Stimulated activated CD8-positive, alpha-beta memory T cell treated with anti-CD3 and anti-CD28 coated beads, Interleukin-2, amount 100 ng/mL, for 48 hours (primary cell): ENCODE results near the gene HDDC3.
"Not testable (repeated sequence)": the region's sequence is repeated elsewhere in the genome, so short reads cannot be mapped to it uniquely, and the experiment has no call there.

ENCODE experiments used
- DNase-seq, 2 donors: peaks; one replicate each; pipeline ENCODE4 v3.0.0-alpha.2; 2020; ENCODE audit warnings: low read depth in 2 of 2

HDDC3 gene

GRCh38 chr15:90930861-90931574 is 1.3 kb downstream of the HDDC3 start:
- DNase-seq: no peak

DNA sequence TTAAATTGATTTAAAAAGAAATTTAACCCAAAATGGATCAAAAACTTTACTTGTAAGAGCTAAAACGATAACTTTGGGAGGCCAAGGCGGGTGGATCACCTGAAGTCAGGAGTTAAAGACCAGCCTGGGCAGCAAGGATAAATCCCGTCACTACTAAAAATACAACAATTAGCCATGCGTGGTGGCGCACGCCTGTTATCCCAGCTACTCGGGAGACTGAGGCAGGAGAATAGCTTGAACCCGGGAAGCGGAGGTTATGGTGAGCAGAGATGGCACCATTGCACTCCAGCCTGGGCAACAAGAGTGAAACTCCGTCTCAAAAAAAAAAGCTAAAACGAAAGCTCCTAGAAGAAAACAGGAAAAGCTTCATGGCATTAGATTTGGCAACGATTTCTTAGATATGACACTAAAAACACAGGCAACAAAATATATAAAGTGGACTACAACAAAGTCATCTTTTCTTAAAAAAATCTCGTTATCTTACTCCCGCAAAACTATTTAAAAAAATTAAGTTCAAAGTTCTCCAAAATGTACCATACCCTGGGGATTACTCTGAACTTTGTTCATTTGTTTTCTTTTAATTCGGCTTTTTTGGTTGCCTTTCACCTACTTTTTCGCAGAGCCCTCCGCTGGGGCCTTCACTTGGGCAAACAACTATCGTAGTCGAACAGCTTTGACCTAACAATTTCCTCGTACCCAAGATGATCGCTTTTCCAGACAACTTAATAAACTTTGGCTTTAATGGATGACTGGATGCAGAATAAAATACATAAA is 2.9 kb downstream of the HDDC3 start:
- DNase-seq: no peak

DNA sequence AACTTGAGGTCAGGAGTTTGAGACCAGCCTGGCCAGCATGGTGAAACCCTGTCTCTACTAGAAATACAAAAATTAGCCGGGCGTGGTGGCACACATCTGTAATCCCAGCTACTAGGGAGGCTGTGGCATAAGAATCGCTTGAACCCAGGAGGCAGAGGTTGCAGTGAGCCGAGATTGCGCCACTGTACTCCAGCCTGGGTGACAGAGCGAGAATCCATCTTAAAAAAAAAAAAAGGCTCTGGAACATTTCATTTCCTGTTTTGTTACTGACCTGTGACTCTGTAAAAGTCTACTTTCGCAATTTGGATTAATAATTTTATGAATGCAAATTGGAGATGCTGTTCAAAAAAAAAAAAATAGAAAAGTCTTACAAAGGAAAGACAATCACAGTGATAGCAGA is 4.2 kb downstream of the HDDC3 start:
- not testable (repeated sequence) for DNase-seq

- not testable (repeated sequence) for DNase-seq
Observed at GRCh38 chr15:90926766-90927165, 5.6 kb downstream of the HDDC3 start.

GRCh38 chr15:90924375-90924774 is 8.0 kb downstream of the HDDC3 start:
- DNase-seq: no peak

DNA sequence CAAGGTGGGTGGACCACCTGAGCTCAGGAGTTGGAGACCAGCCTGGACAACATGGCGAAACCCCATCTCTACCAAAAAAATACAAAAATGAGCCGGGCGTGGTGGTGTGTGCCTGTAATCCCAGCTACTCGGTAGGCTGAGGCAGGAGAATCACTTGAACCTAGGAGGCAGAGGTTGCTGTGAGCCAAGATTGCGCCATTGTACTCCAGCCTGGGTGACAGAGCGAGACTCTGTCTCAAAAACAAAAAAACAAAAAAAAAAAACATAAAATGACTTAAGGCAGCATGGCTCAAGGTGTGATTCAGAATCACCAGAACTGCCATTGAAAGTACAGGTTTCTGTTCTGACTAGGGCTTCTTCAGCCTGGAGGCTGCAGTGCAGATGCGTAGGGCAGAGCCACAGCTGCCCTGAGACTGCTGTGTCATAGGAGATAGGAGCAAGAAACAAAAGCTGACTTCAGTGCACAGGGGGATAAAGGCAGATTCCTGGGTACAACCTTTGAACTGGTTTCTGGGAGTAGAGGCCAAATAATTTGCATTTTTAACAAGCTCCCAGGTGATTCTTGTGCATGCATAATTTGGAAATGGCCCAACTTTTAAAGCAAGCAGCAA is 9.5 kb downstream of the HDDC3 start:
- not testable (repeated sequence) for DNase-seq

GRCh38 chr15:90921887-90922286 is 10.5 kb downstream of the HDDC3 start:
- DNase-seq: no peak

- DNase-seq: no peak
Observed at GRCh38 chr15:90918835-90919234, 13.5 kb downstream of the HDDC3 start.

GRCh38 chr15:90918034-90918788 is 14.1 kb downstream of the HDDC3 start:
- no peak for DNase-seq

DNA sequence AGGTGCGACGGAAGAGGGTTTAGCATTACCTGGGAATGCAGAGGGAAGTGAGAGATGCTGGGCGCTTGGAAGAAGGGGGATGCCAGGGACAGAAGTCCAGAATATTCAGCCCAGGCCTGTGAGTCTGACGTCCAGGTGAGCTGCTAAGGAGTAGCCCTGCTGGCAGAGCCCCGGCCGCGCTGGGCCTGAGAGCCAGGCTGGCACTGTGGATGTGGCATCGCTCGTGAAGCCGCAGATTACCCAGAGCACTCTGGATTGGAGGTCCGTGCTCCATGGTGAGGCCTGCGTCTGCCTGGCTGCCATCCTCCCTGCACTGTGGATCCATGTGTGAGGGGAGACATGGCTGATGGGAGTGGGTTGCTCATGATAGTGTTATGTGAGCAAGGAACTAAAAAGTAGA is 14.8 kb downstream of the HDDC3 start:
- no peak for DNase-seq

DNA sequence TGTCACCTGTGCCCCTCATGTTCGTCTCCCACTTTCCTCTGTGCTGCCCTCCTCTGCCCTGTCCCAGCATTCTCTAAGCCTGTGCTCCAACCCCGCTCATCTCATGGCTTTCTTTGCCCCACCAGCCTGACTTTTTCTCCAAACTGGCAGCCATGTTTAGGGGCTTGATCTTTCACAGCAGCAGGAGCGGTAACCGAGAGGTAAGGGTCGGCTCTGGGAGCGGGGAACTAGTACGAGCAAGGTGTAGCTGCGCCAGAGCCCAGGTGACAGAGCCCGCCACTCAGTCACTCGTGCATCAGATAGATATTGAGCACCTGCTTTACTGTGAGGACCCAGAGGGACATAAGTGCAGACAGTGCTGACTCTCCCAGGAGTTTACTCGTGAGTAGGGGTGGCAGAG is 15.9 kb downstream of the HDDC3 start:
- DNase-seq: no peak

DNA sequence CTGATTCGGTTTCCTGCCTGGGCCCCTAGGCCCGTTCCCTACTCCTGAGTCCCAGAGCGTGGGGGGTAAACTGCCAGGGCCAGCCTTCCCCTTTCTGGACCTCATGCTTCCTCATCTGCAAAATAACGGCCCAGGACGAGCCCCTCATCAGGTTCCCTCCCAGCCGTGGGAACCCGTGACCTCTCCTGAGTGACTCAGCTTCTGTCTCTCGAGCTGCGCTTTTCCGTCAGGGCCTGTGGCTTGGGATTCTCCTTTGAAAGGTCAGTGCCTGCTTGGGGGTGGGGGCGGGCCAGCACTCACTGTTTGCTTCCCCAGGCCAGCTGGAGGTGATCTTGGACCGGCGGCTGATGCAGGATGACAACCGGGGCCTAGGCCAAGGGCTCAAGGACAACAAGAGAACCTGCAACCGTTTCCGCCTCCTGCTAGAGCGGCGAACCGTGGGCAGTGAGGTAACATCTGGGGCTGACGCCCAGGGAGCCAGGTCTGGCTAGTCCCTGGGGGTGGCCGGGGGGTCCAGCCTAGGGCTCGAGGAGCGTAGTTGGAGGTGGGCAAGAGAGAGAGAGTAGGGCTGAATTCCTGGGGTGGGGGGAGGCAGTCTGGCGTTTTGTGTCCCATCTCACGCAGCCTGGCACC is 16.4 kb downstream of the HDDC3 start:
- no peak for DNase-seq

- no peak for DNase-seq
Observed at GRCh38 chr15:90915216-90915807, 17.0 kb downstream of the HDDC3 start.

- DNase-seq: no peak
Observed at GRCh38 chr15:90914305-90915080, 17.9 kb downstream of the HDDC3 start.

- DNase-seq: no peak
Observed at GRCh38 chr15:90913398-90913944, 18.9 kb downstream of the HDDC3 start.

GRCh38 chr15:90912770-90913075 is 19.6 kb downstream of the HDDC3 start:
- no peak for DNase-seq

DNA sequence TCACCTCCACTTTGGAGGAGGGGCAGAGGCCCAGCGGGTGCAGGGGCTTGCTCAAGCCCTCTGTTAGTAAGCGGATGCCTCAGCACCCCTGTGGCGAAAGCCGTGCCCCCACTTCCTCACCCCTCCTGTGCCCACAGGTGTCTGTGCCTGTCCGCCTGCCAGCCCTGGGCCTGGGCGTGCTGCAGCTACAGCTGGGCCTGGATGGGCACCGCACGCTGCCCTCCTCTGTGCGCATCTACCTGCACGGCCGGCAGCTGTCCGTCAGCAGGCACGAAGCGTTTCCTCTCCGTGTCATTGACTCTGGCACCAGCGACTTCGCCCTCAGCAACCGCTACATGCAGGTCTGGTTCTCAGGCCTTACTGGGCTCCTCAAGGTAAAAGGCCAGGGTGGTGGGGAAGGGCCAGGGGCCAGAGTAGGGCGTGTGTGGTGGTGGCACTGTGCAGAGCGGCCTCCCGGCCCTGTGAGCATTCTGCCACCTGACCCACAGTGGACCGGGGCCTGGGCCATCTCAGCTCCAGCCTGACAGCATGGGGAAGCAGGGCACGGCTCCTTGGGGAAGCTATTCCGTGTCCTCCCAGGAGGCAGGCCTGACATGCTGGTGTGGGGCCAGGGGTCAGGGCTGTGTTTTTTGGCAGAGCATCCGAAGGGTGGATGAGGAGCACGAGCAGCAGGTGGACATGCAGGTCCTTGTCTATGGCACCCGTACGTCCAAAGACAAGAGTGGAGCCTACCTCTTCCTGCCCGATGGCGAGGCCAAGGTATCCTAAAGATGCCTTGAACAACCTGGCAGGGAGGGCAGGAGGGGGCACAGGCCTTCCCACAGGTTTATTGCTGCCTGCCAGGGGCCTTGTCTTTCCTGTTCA is 20.2 kb downstream of the HDDC3 start:
- DNase-seq: no peak

DNA sequence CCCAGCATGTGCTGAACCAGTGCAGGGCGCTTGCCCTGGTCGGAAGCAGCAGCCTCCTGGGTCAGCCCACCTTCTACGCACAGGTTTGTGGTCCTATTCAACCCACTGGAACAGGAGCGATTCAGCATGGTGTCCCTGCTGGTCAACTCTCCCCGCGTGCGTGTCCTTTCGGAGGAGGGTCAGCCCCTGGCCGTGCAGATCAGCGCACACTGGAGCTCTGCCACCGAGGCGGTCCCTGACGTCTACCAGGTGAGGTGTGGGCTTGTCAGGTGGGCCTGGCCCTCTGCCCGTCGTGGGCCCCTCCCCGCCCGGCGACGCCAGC is 21.1 kb downstream of the HDDC3 start:
- DNase-seq: no peak

- no peak for DNase-seq
Observed at GRCh38 chr15:90910441-90911301, 21.7 kb downstream of the HDDC3 start.
